Vagina (tissue), 2 donors: Measurements from ENCODE around the gene PLA2G2D. TPM values are rescaled to one million over a fixed set of nuclear protein-coding genes. Genes with fewer than 3 reads are reported as not detected.

Experiments used
- DNase-seq, 2 donors: peaks; one replicate each; pipeline ENCODE4 v3.0.0-alpha.2; 2017; ENCODE audit errors: extremely low spot score in 2 of 2
- H3K27ac ChIP-seq: fragments of 200-600 bp; sonication (generic); one replicate; pipeline ENCODE4 v1.5.1; 2019
- H3K27me3 ChIP-seq: fragments of 200-600 bp; sonication (generic); one replicate; pipeline ENCODE4 v1.5.1; 2019
- H3K36me3 ChIP-seq, 2 donors: fragments of 200-600 bp; sonication (generic); one replicate each; pipeline ENCODE4 v1.5.1; 2017 to 2019
- H3K4me1 ChIP-seq: fragments of 200-600 bp; sonication (generic); one replicate; pipeline ENCODE4 v1.5.1; 2019
- H3K4me3 ChIP-seq, 2 donors: fragments of 200-600 bp; sonication (generic); 1 replicate in 1 of 2; 2 replicates in 1 of 2; pipeline ENCODE4 v1.5.1; 2016 to 2019
- H3K9me3 ChIP-seq: fragments of 200-600 bp; sonication (generic); one replicate; pipeline ENCODE4 v1.5.1; 2019
- CTCF ChIP-seq, 3 experiments: fragments of 450-650 bp in 2 of 3; fragments of 200-600 bp in 1 of 3; sonication (generic) in 1 of 3; IDR thresholded peaks; one replicate each; pipeline ENCODE4 v1.5.1; 2017 to 2019; ENCODE audit warnings: antibody characterized with exemption in 3 of 3, mild to moderate bottlenecking in 2 of 3, moderate library complexity in 2 of 3
- POLR2A ChIP-seq, 2 donors: fragments of 450-650 bp; IDR thresholded peaks; one replicate each; pipeline ENCODE4 v1.6.1; 2017; ENCODE audit warnings: antibody characterized with exemption in 2 of 2, mild to moderate bottlenecking in 2 of 2, moderate library complexity in 2 of 2
- POLR2AphosphoS5 ChIP-seq, 2 donors: sonication (generic); formaldehyde crosslinking; IDR thresholded peaks; one replicate each; pipeline ENCODE4 v1.9.0; 2017; ENCODE audit warnings: antibody characterized with exemption in 2 of 2, mild to moderate bottlenecking in 2 of 2, low read depth in 1 of 2; ENCODE audit not compliant: insufficient read depth in 1 of 2
- intact Hi-C: fragments of 100-400 bp; cut with DNase I; formaldehyde crosslinking; loops from one replicate; pipeline ENCODE4 v1.15.1; 2023
- total RNA-seq: library from RNA; depleted of rRNA; stranded (reverse); fragments of >200 nt; gene quantifications from one replicate; pipeline ENCODE4 v1.2.3, GENCODE V29; 2016

The PLA2G2D gene
- total RNA-seq, 1 donor from 2014 or later = not detected

GRCh38 chr1:20093940-20094391 lies 25.4 kb downstream of the PLA2G2D start:
- Histone ChIP-seq H3K36me3 (no peaks in the 10 kb centered on the region), H3K27me3 (no peaks in the 10 kb centered on the region), H3K4me1 (peaks cover 21% of the 10 kb centered on the region), H3K9me3 (no peaks in the 10 kb centered on the region), H3K4me3 (no peak overlapping the region), H3K27ac (peak overlapping the region; percentile 67)
- DNase-seq = peak in 1 of 2 donors; percentile 95
- TF ChIP-seq CTCF (IDR thresholded peaks at IDR 0.05) (no peak), POLR2AphosphoS5 (IDR thresholded peaks at IDR 0.05; ENCODE audit: insufficient read depth in 1 of 2, low read depth in 1 of 2) (peak in 1 of 2 donors; percentile 46)
- intact Hi-C loops = no loop called here

- DNase-seq = no peak
- no peaks in the 10 kb centered on the region for H3K36me3 ChIP-seq
- no peaks in the 10 kb centered on the region for H3K9me3 ChIP-seq
- no peak for TF ChIP-seq CTCF (IDR thresholded peaks at IDR 0.05)
- TF ChIP-seq POLR2A (IDR thresholded peaks at IDR 0.05) = no peak
- TF ChIP-seq POLR2AphosphoS5 (IDR thresholded peaks at IDR 0.05; ENCODE audit: insufficient read depth in 1 of 2, low read depth in 1 of 2) = no peak
- peaks cover 16% of the 10 kb centered on the region for H3K4me1 ChIP-seq
- H3K27ac ChIP-seq = peak overlapping the region; percentile 67
- no peaks in the 10 kb centered on the region for H3K27me3 ChIP-seq
- intact Hi-C loops = no loop called here
- no peak overlapping the region for H3K4me3 ChIP-seq
Observed at GRCh38 chr1:20093303-20093702, 26.0 kb downstream of the PLA2G2D start.

GRCh38 chr1:20090641-20091040 lies 28.7 kb downstream of the PLA2G2D start:
- Histone ChIP-seq H3K36me3 (no peaks in the 10 kb centered on the region), H3K4me3 (no peak overlapping the region), H3K9me3 (no peaks in the 10 kb centered on the region), H3K4me1 (peaks cover 13% of the 10 kb centered on the region), H3K27ac (no peak overlapping the region), H3K27me3 (no peaks in the 10 kb centered on the region)
- no peak for DNase-seq
- intact Hi-C loops = no loop called here
- TF ChIP-seq POLR2AphosphoS5 (IDR thresholded peaks at IDR 0.05; ENCODE audit: insufficient read depth in 1 of 2, low read depth in 1 of 2) = no peak
- TF ChIP-seq POLR2A (IDR thresholded peaks at IDR 0.05) = no peak
- TF ChIP-seq CTCF (IDR thresholded peaks at IDR 0.05) = no peak

- no peak overlapping the region for H3K27ac ChIP-seq
- no peak overlapping the region for H3K4me3 ChIP-seq
- DNase-seq = no peak
- intact Hi-C loops = no loop called here
- peaks cover 8% of the 10 kb centered on the region for H3K4me1 ChIP-seq
- no peaks in the 10 kb centered on the region for H3K9me3 ChIP-seq
- H3K27me3 ChIP-seq = no peaks in the 10 kb centered on the region
- H3K36me3 ChIP-seq = no peaks in the 10 kb centered on the region
- no peak for TF ChIP-seq POLR2AphosphoS5 (IDR thresholded peaks at IDR 0.05; ENCODE audit: insufficient read depth in 1 of 2, low read depth in 1 of 2)
- TF ChIP-seq POLR2A (IDR thresholded peaks at IDR 0.05) = no peak
- no peak for TF ChIP-seq CTCF (IDR thresholded peaks at IDR 0.05)
Observed at GRCh38 chr1:20090119-20090518, 29.2 kb downstream of the PLA2G2D start.

- no peak for TF ChIP-seq POLR2A (IDR thresholded peaks at IDR 0.05)
- DNase-seq = no peak
- intact Hi-C loops = no loop called here
- no peaks in the 10 kb centered on the region for H3K27me3 ChIP-seq
- H3K36me3 ChIP-seq = no peaks in the 10 kb centered on the region
- no peaks in the 10 kb centered on the region for H3K9me3 ChIP-seq
- peaks cover 2% of the 10 kb centered on the region for H3K4me1 ChIP-seq
- H3K4me3 ChIP-seq = no peak overlapping the region
- no peak overlapping the region for H3K27ac ChIP-seq
Observed at GRCh38 chr1:20089328-20090077, 29.8 kb downstream of the PLA2G2D start.
